Measurements from ENCODE around the gene ACVR1. TPM values are rescaled to one million over a fixed set of nuclear protein-coding genes. Genes with fewer than 3 reads are reported as not detected.
A peak's percentile ranks its signal among the peaks of the same experiment; 100 is the strongest.

The ACVR1 gene
- total and polyA plus RNA-seq, 4 donors = 9.5 to 53.4 (median 33.8) TPM

- intact Hi-C loops (cut with DNase I) = no loop called here
- 83 to 84% methylated on average over 4 of the region's 4 CpGs for WGBS, 2 donors
- DNase-seq = no peak
- Histone ChIP-seq H3K27me3 (ENCODE audit: control insufficient read depth in 1 of 2, insufficient read depth in 2 of 2, low read length in 1 of 2) (no peaks in the 10 kb centered on the region), H3K36me3 (ENCODE audit: control insufficient read depth in 1 of 2, insufficient read depth in 2 of 2, low read length in 1 of 2) (no peaks in the 10 kb centered on the region), H3K27ac (ENCODE audit: low read depth in 1 of 2, low read length in 2 of 2) (no peak overlapping the region), H3K9me3 (ENCODE audit: control insufficient read depth, low read length) (no peaks in the 10 kb centered on the region), H3K4me1 (ENCODE audit: control insufficient read depth in 1 of 2, insufficient read depth in 2 of 2, low read length in 2 of 2) (no peaks in the 10 kb centered on the region), H3K4me3 (ENCODE audit: low read length in 2 of 2) (no peak overlapping the region)
- ATAC-seq (ENCODE audit: low FRiP score) = no peak
Observed at GRCh38 chr2:157857881-157858280, 18.2 kb downstream of the ACVR1 start.

GRCh38 chr2:157856187-157856515 is 20.0 kb downstream of the ACVR1 start:
- intact Hi-C loops (cut with DNase I) = no loop called here
- H3K36me3 ChIP-seq (ENCODE audit: control insufficient read depth in 1 of 2, insufficient read depth in 2 of 2, low read length in 1 of 2) = no peaks in the 10 kb centered on the region
- DNase-seq (no peak), ATAC-seq (ENCODE audit: low FRiP score) (no peak)
- H3K27me3 ChIP-seq (ENCODE audit: control insufficient read depth in 1 of 2, insufficient read depth in 2 of 2, low read length in 1 of 2) = no peaks in the 10 kb centered on the region
- no peak overlapping the region for H3K4me3 ChIP-seq (ENCODE audit: low read length in 2 of 2)
- no peak overlapping the region for H3K27ac ChIP-seq (ENCODE audit: low read depth in 1 of 2, low read length in 2 of 2)
- H3K4me1 ChIP-seq (ENCODE audit: control insufficient read depth in 1 of 2, insufficient read depth in 2 of 2, low read length in 2 of 2) = no peaks in the 10 kb centered on the region
- WGBS, 2 donors = 96 to 98% methylated on average over 2 of the region's 2 CpGs
- H3K9me3 ChIP-seq (ENCODE audit: control insufficient read depth, low read length) = no peaks in the 10 kb centered on the region

DNA sequence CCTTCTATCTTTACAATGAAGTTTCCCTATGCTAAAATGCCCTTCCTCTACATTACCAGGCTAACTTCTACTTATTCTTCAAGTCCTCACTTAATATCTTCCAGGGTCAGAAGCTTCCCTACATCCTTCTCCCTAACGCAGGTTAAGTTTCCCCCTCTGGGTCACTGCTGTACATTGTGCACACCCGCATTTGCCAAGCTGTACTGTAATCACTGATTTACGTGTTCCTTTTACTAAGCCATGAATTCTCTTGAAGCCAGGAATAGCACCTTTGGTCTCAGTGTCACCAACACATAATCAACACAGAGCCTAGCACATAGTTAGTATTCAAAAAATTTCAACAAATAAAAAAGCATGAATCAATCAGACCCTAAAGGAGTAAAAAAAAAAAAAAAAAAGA is 22.3 kb downstream of the ACVR1 start:
- Histone ChIP-seq H3K36me3 (ENCODE audit: control insufficient read depth in 1 of 2, insufficient read depth in 2 of 2, low read length in 1 of 2) (no peaks in the 10 kb centered on the region), H3K4me3 (ENCODE audit: low read length in 2 of 2) (no peak overlapping the region), H3K27ac (ENCODE audit: low read depth in 1 of 2, low read length in 2 of 2) (no peak overlapping the region), H3K9me3 (ENCODE audit: control insufficient read depth, low read length) (no peaks in the 10 kb centered on the region), H3K27me3 (ENCODE audit: control insufficient read depth in 1 of 2, insufficient read depth in 2 of 2, low read length in 1 of 2) (no peaks in the 10 kb centered on the region), H3K4me1 (ENCODE audit: control insufficient read depth in 1 of 2, insufficient read depth in 2 of 2, low read length in 2 of 2) (peaks cover 0 to 2% of the 10 kb centered on the region in 2 donors)
- ATAC-seq (ENCODE audit: low FRiP score) (no peak), DNase-seq (no peak)
- intact Hi-C loops (cut with DNase I) = no loop called here
- WGBS, 2 donors = 90 to 95% methylated on average over 3 of the region's 3 CpGs

GRCh38 chr2:157853211-157853610 is 22.9 kb downstream of the ACVR1 start:
- no peak overlapping the region for H3K4me3 ChIP-seq (ENCODE audit: low read length in 2 of 2)
- DNase-seq = no peak

DNA sequence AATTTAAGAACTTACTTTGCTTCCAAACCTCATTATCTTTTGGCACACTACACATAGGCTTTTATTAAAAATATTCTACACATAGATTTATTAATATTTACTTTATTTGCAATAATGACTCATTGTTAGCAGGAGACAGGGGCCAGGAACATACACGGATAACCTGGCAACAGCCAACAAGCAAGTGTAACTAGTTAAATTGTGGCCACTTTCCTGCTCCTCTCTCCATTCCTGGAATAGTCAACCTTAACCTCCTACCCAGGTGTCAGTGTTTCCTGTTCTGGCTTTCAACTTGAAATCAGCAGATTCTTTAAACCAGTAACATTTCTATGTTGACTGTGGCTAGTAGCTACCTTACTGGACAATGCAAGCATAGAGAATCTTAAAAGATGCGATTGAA is 26.5 kb downstream of the ACVR1 start:
- no peak for ATAC-seq (ENCODE audit: low FRiP score)
- 56 to 60% methylated on average over 2 of the region's 2 CpGs for WGBS, 2 donors
- H3K4me3 ChIP-seq (ENCODE audit: low read length in 2 of 2) = no peak overlapping the region
- peaks cover 0 to 2% of the 10 kb centered on the region in 2 donors for H3K36me3 ChIP-seq (ENCODE audit: control insufficient read depth in 1 of 2, insufficient read depth in 2 of 2, low read length in 1 of 2)
- no peak overlapping the region for H3K27ac ChIP-seq (ENCODE audit: low read depth in 1 of 2, low read length in 2 of 2)
- DNase-seq = no peak
- no peaks in the 10 kb centered on the region for H3K9me3 ChIP-seq (ENCODE audit: control insufficient read depth, low read length)
- H3K4me1 ChIP-seq (ENCODE audit: control insufficient read depth in 1 of 2, insufficient read depth in 2 of 2, low read length in 2 of 2) = peaks cover 4 to 5% of the 10 kb centered on the region in 2 donors
- intact Hi-C loops (cut with DNase I) = no loop called here
- H3K27me3 ChIP-seq (ENCODE audit: control insufficient read depth in 1 of 2, insufficient read depth in 2 of 2, low read length in 1 of 2) = no peaks in the 10 kb centered on the region

More at GRCh38 chr2:157853211-157853610, 22.9 kb downstream of the ACVR1 start:
- intact Hi-C loops (cut with DNase I) = no loop called here
- Histone ChIP-seq H3K9me3 (ENCODE audit: control insufficient read depth, low read length) (no peaks in the 10 kb centered on the region), H3K27ac (ENCODE audit: low read depth in 1 of 2, low read length in 2 of 2) (no peak overlapping the region), H3K27me3 (ENCODE audit: control insufficient read depth in 1 of 2, insufficient read depth in 2 of 2, low read length in 1 of 2) (no peaks in the 10 kb centered on the region), H3K36me3 (ENCODE audit: control insufficient read depth in 1 of 2, insufficient read depth in 2 of 2, low read length in 1 of 2) (no peaks in the 10 kb centered on the region), H3K4me1 (ENCODE audit: control insufficient read depth in 1 of 2, insufficient read depth in 2 of 2, low read length in 2 of 2) (peaks cover 0 to 2% of the 10 kb centered on the region in 2 donors)
- no peak for ATAC-seq (ENCODE audit: low FRiP score)
- 95 to 98% methylated on average over 2 of the region's 2 CpGs for WGBS, 2 donors

DNA sequence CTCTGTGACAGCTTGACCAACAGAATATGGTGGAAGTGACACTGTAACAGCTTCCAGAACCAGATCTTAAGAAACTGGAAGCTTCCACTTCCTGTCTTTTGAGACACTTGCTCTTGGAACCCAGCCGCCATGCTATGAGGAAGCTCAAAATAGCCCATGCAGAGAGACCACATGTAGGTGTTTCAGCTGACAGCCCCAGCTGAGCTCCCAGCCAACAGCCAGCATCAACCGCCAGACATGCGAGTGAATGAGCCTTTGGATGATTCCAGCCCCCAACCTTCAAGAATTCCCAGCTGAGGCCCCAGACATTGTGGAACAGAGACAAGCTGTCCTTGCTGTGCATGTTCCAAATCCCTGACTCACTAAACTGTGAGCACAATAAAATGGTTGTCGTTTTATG is 27.9 kb downstream of the ACVR1 start:
- Histone ChIP-seq H3K27me3 (ENCODE audit: control insufficient read depth in 1 of 2, insufficient read depth in 2 of 2, low read length in 1 of 2) (no peaks in the 10 kb centered on the region), H3K4me3 (ENCODE audit: low read length in 2 of 2) (no peak overlapping the region), H3K27ac (ENCODE audit: low read depth in 1 of 2, low read length in 2 of 2) (no peak overlapping the region), H3K36me3 (ENCODE audit: control insufficient read depth in 1 of 2, insufficient read depth in 2 of 2, low read length in 1 of 2) (peaks cover 0 to 2% of the 10 kb centered on the region in 2 donors), H3K9me3 (ENCODE audit: control insufficient read depth, low read length) (no peaks in the 10 kb centered on the region), H3K4me1 (ENCODE audit: control insufficient read depth in 1 of 2, insufficient read depth in 2 of 2, low read length in 2 of 2) (peaks cover 4 to 9% of the 10 kb centered on the region in 2 donors)
- DNase-seq (no peak), ATAC-seq (ENCODE audit: low FRiP score) (no peak)
- 96% methylated on average over 4 of the region's 4 CpGs for WGBS, 2 donors
- intact Hi-C loops (cut with DNase I) = no loop called here

GRCh38 chr2:157845081-157845480 is 31.0 kb downstream of the ACVR1 start:
- DNase-seq = no peak
- Histone ChIP-seq H3K4me3 (ENCODE audit: low read length in 2 of 2) (no peak overlapping the region), H3K9me3 (ENCODE audit: control insufficient read depth, low read length) (no peaks in the 10 kb centered on the region), H3K4me1 (ENCODE audit: control insufficient read depth in 1 of 2, insufficient read depth in 2 of 2, low read length in 2 of 2) (peaks cover 10 to 18% of the 10 kb centered on the region in 2 donors), H3K36me3 (ENCODE audit: control insufficient read depth in 1 of 2, insufficient read depth in 2 of 2, low read length in 1 of 2) (peaks cover 0 to 2% of the 10 kb centered on the region in 2 donors), H3K27ac (ENCODE audit: low read depth in 1 of 2, low read length in 2 of 2) (no peak overlapping the region), H3K27me3 (ENCODE audit: control insufficient read depth in 1 of 2, insufficient read depth in 2 of 2, low read length in 1 of 2) (no peaks in the 10 kb centered on the region)
- 97 to 100% methylated on average over 2 of the region's 2 CpGs for WGBS, 2 donors
- no peak for ATAC-seq (ENCODE audit: low FRiP score)
- intact Hi-C loops (cut with DNase I) = no loop called here

- Histone ChIP-seq H3K4me1 (ENCODE audit: control insufficient read depth in 1 of 2, insufficient read depth in 2 of 2, low read length in 2 of 2) (peaks cover 8 to 18% of the 10 kb centered on the region in 2 donors), H3K36me3 (ENCODE audit: control insufficient read depth in 1 of 2, insufficient read depth in 2 of 2, low read length in 1 of 2) (peaks cover 0 to 2% of the 10 kb centered on the region in 2 donors)
Observed at GRCh38 chr2:157843935-157844334, 32.2 kb downstream of the ACVR1 start.

DNA sequence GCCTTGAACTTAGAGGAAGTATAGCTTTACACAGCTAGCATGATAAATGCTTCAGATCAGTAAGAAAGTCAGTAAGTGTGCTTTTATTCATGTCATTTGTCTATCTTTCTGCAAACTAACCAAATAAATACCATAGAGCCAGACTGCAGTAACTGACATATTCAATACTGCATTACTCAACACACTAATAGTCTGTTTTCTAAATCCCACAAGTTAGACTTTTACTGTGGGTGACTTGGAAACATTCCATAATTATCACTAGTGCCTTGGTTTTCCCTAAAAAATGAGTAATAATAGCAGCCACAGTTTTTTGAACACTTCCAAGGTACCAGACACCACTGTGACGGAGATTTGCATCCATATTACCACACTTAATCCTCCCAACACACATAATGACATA is 33.0 kb downstream of the ACVR1 start:
- H3K36me3 ChIP-seq (ENCODE audit: control insufficient read depth in 1 of 2, insufficient read depth in 2 of 2, low read length in 1 of 2) = peaks cover 0 to 2% of the 10 kb centered on the region in 2 donors
- ATAC-seq (ENCODE audit: low FRiP score) (no peak), DNase-seq (no peak)
- H3K27ac ChIP-seq (ENCODE audit: low read depth in 1 of 2, low read length in 2 of 2) = no peak overlapping the region
- H3K27me3 ChIP-seq (ENCODE audit: control insufficient read depth in 1 of 2, insufficient read depth in 2 of 2, low read length in 1 of 2) = no peaks in the 10 kb centered on the region
- no peaks in the 10 kb centered on the region for H3K9me3 ChIP-seq (ENCODE audit: control insufficient read depth, low read length)
- intact Hi-C loops (cut with DNase I) = no loop called here
- H3K4me3 ChIP-seq (ENCODE audit: low read length in 2 of 2) = no peak overlapping the region
- H3K4me1 ChIP-seq (ENCODE audit: control insufficient read depth in 1 of 2, insufficient read depth in 2 of 2, low read length in 2 of 2) = peaks cover 8 to 18% of the 10 kb centered on the region in 2 donors
- 96 to 100% methylated on average over 1 of the region's 1 CpG for WGBS, 2 donors

More at GRCh38 chr2:157843935-157844334, 32.2 kb downstream of the ACVR1 start:
- ATAC-seq (ENCODE audit: low FRiP score) (no peak), DNase-seq (no peak)
- Histone ChIP-seq H3K27me3 (ENCODE audit: control insufficient read depth in 1 of 2, insufficient read depth in 2 of 2, low read length in 1 of 2) (no peaks in the 10 kb centered on the region), H3K9me3 (ENCODE audit: control insufficient read depth, low read length) (no peaks in the 10 kb centered on the region), H3K27ac (ENCODE audit: low read depth in 1 of 2, low read length in 2 of 2) (peak overlapping the region in 1 of 2 donors; percentile 61), H3K4me3 (ENCODE audit: low read length in 2 of 2) (no peak overlapping the region)
- intact Hi-C loops (cut with DNase I) = no loop called here
- WGBS, 2 donors = 90 to 92% methylated on average over 4 of the region's 4 CpGs

Data from aorta (tissue), 5 donors.